GM23338 (cell line): ENCODE data around the gene CAMTA1. TPM values are rescaled to one million over a fixed set of nuclear protein-coding genes. Genes with fewer than 3 reads are reported as not detected.

Experiments
- ATAC-seq: fragments of 200-7000 bp; cut with Tn5 transposase; 3 replicates; pipeline ENCODE4 v1.9.1; 2020
- DNase-seq: peaks from one replicate; pipeline ENCODE4 v3.0.0-alpha.2; 2015; ENCODE audit warnings: low spot score
- H2AFZ ChIP-seq: fragments of 200-600 bp; sonication (generic); 2 replicates; pipeline ENCODE4 v1.8.0; 2016; ENCODE audit warnings: antibody characterized with exemption, mild to moderate bottlenecking, moderate library complexity
- H3F3A ChIP-seq: fragments of 200-600 bp; sonication (generic); replicated peaks from 2 replicates; pipeline ENCODE4 v1.8.0; 2017; ENCODE audit warnings: antibody characterized with exemption, mixed run types, low read depth
- H3K27ac ChIP-seq: fragments of 200-600 bp; sonication (generic); 2 replicates; pipeline ENCODE4 v1.6.1; 2016; ENCODE audit warnings: low read depth
- H3K27me3 ChIP-seq: fragments of 200-600 bp; sonication (generic); 2 replicates; pipeline ENCODE4 v1.8.0; 2016; ENCODE audit warnings: mild to moderate bottlenecking, mixed run types, moderate library complexity; ENCODE audit not compliant: insufficient read depth
- H3K36me3 ChIP-seq: fragments of 200-600 bp; sonication (generic); 2 replicates; pipeline ENCODE4 v1.8.0; 2016; ENCODE audit warnings: mild to moderate bottlenecking; ENCODE audit not compliant: insufficient read depth
- H3K4me1 ChIP-seq: fragments of 200-600 bp; sonication (generic); 2 replicates; pipeline ENCODE4 v1.8.0; 2016; ENCODE audit warnings: mild to moderate bottlenecking, moderate library complexity; ENCODE audit not compliant: insufficient read depth
- H3K4me2 ChIP-seq: fragments of 200-600 bp; sonication (generic); 2 replicates; pipeline ENCODE4 v1.7.1; 2017; ENCODE audit warnings: mixed run types
- H3K4me3 ChIP-seq: fragments of 200-600 bp; sonication (generic); 2 replicates; pipeline ENCODE4 v1.6.1; 2016; ENCODE audit warnings: mixed run types
- H3K79me2 ChIP-seq: fragments of 200-600 bp; sonication (generic); replicated peaks from 2 replicates; pipeline ENCODE4 v1.8.0; 2017; ENCODE audit warnings: mild to moderate bottlenecking; ENCODE audit not compliant: insufficient read depth
- H3K9me2 ChIP-seq: fragments of 200-600 bp; sonication (generic); 2 replicates; pipeline ENCODE4 v1.8.0; 2017; ENCODE audit not compliant: insufficient read depth
- H4K20me1 ChIP-seq: fragments of 200-600 bp; sonication (generic); replicated peaks from 2 replicates; pipeline ENCODE4 v1.8.0; 2017; ENCODE audit warnings: mild to moderate bottlenecking; ENCODE audit not compliant: insufficient read depth
- H3K27ac Mint-ChIP-seq: 2 replicates; pipeline ENCODE4 v1.8.0; 2020; ENCODE audit warnings: inconsistent platforms, mild to moderate bottlenecking, moderate library complexity, mixed read lengths
- H3K27me3 Mint-ChIP-seq: 3 replicates; pipeline ENCODE4 v1.8.0; 2022; ENCODE audit warnings: low read depth, mild to moderate bottlenecking, moderate library complexity, mixed read lengths, inconsistent platforms; ENCODE audit not compliant: insufficient read depth, poor library complexity
- H3K36me3 Mint-ChIP-seq: 3 replicates; pipeline ENCODE4 v1.8.0; 2021; ENCODE audit warnings: low read depth, mild to moderate bottlenecking, inconsistent platforms, moderate library complexity, mixed read lengths
- H3K4me1 Mint-ChIP-seq: 3 replicates; pipeline ENCODE4 v1.8.0; 2020; ENCODE audit warnings: mild to moderate bottlenecking, inconsistent platforms, mixed read lengths
- H3K4me3 Mint-ChIP-seq: 3 replicates; pipeline ENCODE4 v1.8.0; 2021; ENCODE audit warnings: moderate library complexity, mild to moderate bottlenecking, inconsistent platforms, mixed read lengths
- H3K9me3 Mint-ChIP-seq: 3 replicates; pipeline ENCODE4 v1.8.0; 2020; ENCODE audit warnings: moderate library complexity, mild to moderate bottlenecking, inconsistent platforms, mixed read lengths
- CREB1 ChIP-seq: fragments of 250-450 bp; sonication (Bioruptor Pico); IDR thresholded peaks from 2 replicates; pipeline ENCODE4 v1.5.0; 2020; ENCODE audit warnings: low read depth, mild to moderate bottlenecking, moderate library complexity
- CTCF ChIP-seq, 2 experiments: fragments of 200-600 bp in 1 of 2; sonication (generic) in 1 of 2; conservative IDR thresholded peaks; 2 replicates each; pipeline versions ENCODE4 v1.5.1 to v1.6.1; 2016 to 2017; ENCODE audit warnings: antibody characterized with exemption in 2 of 2, low read depth in 2 of 2, mild to moderate bottlenecking in 2 of 2, moderate library complexity in 1 of 2
- EZH2phosphoT487 ChIP-seq: fragments of 200-600 bp; sonication (generic); IDR thresholded peaks from one replicate; pipeline ENCODE4 v1.8.1; 2018; ENCODE audit warnings: antibody characterized with exemption; ENCODE audit not compliant: unreplicated experiment
- POLR2AphosphoS5 ChIP-seq: IDR thresholded peaks from 2 replicates; pipeline ENCODE4 v1.6.1; 2016; ENCODE audit warnings: antibody characterized with exemption, low read depth
- STAT1 ChIP-seq: IDR thresholded peaks from one replicate; pipeline ENCODE4 v1.6.1; 2016; ENCODE audit warnings: antibody characterized with exemption; ENCODE audit not compliant: unreplicated experiment
- ZNF114 ChIP-seq: fragments of 250-450 bp; sonication (Bioruptor Pico); IDR thresholded peaks from 2 replicates; pipeline ENCODE4 v1.5.0; 2020; ENCODE audit warnings: mild to moderate bottlenecking, moderate library complexity
- ZNF462 ChIP-seq: fragments of 250-450 bp; sonication (Bioruptor Pico); IDR thresholded peaks from 2 replicates; pipeline ENCODE4 v1.5.0; 2020; ENCODE audit warnings: mild to moderate bottlenecking, moderate library complexity
- polyA plus RNA-seq: library from polyadenylated mRNA; unstranded; fragments of >200 nt; fragmentation: Nextera tagmentation; extraction: Ambion mirVana; gene quantifications from 2 replicates; pipeline ENCODE4 v1.2.1, GENCODE V29; 2016
- total RNA-seq: library from RNA; depleted of rRNA; stranded (reverse); fragments of >200 nt; shearing (Covaris generic); gene quantifications from 2 replicates; pipeline ENCODE4 v1.2.3, GENCODE V29; 2014

The CAMTA1 gene
- total and polyA plus RNA-seq, 2 experiments from 2014 or later: 115 to 519 TPM

- no peak for TF ChIP-seq ZNF462 (CRISPR knock-in tag)
- TF ChIP-seq STAT1: no peak
- TF ChIP-seq CTCF (conservative IDR thresholded peaks at IDR 0.05; ENCODE audit: low read depth in 2 of 2): no peak
- no peak for TF ChIP-seq ZNF114 (CRISPR knock-in tag)
- no peak for TF ChIP-seq CREB1 (CRISPR knock-in tag)
- no peak for TF ChIP-seq POLR2AphosphoS5
Observed at GRCh38 chr1:7234471-7234755, 449.2 kb downstream of the CAMTA1 start (continued).

- Histone ChIP-seq H3K79me2 (no peaks in the 10 kb centered on the region), H3F3A (no peaks in the 10 kb centered on the region), H3K36me3 (no peaks in the 10 kb centered on the region), H3K27me3 (no peaks in the 10 kb centered on the region), H3K9me2 (no peaks in the 10 kb centered on the region), H2AFZ (no peak overlapping the region), H3K4me2 (no peak overlapping the region), H3K27ac (no peak overlapping the region), H3K4me1 (no peaks in the 10 kb centered on the region; the same call in 1 of the 2 replicates), H4K20me1 (no peaks in the 10 kb centered on the region), H3K4me3 (no peak overlapping the region)
- TF ChIP-seq STAT1: no peak
- TF ChIP-seq CREB1 (CRISPR knock-in tag): no peak
- TF ChIP-seq CTCF (conservative IDR thresholded peaks at IDR 0.05; ENCODE audit: low read depth in 2 of 2): no peak
- no peak for TF ChIP-seq EZH2phosphoT487
- Mint-ChIP-seq H3K27ac (0 out of 2 replicates have a peak overlapping the region, but pooled peaks have one; percentile 23), H3K4me1 (0 out of 3 replicates have a peak, but pooled peaks cover 3% of the 10 kb centered on the region), H3K27me3 (peaks cover 2% of the 10 kb centered on the region), H3K36me3 (no peaks in the 10 kb centered on the region), H3K4me3 (no peak overlapping the region), H3K9me3 (no peaks in the 10 kb centered on the region)
- DNase-seq (no peak), ATAC-seq (no peak)
Observed at GRCh38 chr1:7235871-7236517, 450.7 kb downstream of the CAMTA1 start.
